Amygdala (tissue), 56 donors: ENCODE data around the gene PHB1.

Experiments
- DNase-seq, 56 donors: peaks; one replicate each; lab custom pipeline; 2025; lab: John Stamatoyannopoulos, UW

PHB1 gene

DNA sequence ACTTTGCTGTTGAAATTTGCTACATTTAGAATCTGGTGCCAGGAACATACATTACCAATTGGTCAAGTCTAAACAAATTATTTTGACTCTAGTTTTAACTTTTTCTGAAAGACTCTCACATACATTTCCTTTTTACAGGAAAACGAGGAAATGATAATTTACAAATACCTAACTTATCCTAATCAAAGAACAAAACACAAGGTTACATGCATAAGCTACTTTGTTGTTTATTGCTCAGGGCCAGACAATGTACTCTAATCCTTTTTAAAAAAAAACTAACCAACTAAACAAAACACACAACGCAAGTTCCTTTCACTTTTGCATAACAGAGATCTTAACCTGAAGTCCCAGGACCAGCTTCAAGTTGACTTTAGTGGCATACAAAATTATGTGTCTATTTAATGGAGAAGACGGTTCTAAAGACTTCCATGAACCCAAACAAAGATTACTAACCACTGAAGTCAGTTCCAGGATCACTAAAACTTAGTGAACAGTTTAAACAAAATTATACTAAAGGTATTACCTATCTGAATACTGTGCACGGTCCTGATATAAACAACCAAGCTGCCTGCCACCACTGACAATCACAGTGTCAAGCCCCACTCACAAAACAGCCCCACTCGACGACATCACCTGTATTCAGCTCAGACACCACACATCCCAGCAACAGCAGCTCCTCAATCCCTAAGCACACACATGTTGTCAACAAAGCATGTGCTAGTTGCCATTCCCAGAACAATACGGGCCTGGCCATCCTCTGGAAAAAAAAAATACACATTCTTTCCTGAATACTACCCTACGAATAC lies 54.5 kb downstream of the PHB1 start:
- DNase-seq = no peak

DNA sequence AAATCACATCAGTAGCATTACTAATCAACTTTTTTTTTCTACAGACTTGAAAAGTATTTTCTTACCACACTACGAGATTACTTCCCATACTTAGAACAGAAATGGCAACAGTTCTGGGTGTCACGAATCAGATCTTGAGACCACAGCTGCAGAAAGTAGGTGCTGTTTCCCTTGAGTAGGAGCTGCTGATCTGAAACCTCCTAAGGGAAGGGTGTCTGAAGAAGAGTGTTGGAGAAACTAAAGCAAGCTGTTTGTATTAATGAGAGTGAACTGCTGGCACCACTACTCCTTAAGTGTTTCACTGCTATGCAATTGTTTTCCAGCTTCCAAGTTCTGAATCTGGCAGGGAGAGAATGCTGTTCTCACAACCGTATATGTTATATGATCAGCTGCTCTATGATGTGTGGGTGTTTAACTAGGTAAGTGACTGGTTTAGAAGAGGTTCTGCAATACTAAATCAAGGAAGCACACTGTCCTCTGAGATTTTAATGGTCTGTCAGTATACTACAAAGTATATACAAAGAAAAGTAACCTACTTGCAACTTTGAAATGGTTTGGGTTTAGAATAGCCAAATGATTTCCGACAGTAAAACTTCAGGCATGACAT lies 55.9 kb downstream of the PHB1 start:
- no peak for DNase-seq

DNA sequence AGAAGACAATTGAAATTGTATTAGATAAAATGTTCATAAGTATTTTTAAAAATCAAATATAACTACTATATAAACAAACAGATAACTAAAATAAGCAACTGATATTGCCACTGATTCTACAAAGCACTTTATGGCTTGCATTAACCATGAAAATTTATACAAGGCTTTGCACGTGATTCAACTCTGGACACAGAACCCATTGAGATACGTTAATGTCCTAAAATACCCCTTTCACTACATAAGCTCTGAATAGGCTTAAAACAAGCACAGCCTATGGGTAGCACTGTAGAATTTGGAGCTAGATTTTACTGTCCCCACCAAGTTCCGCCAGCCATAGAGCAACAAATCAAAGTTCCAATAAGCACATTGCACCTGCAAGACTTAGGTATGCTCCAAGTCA lies 57.2 kb downstream of the PHB1 start:
- DNase-seq = no peak

DNA sequence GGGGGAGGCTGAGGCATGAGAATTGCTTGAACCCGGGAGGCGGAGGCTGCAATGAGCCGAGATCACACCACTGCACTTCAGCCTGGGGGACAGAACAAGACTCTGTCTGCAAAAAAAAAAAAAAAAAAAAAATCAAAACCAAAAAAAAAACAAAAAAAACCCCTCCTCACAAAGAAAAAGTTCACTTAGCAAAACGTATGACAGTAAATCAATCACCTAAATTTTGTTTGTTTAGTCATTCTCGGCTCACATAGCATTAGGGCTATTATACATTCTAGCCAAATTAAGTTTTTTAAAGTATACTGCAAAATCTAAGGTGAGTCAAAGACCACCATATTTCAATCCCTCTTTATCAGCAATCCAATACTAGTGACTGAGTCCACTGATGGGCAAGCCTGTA lies 58.4 kb downstream of the PHB1 start:
- DNase-seq = no peak
